D341Med (cell line): ENCODE measurements around the gene PRR18.
A peak's percentile ranks its signal among the peaks of the same experiment; 100 is the strongest.

Experiments
- DNase-seq: peaks from one replicate; pipeline ENCODE4 v3.0.0; 2012; ENCODE audit warnings: low spot score

The PRR18 gene

GRCh38 chr6:166333172-166333995 lies 25.2 kb upstream of the PRR18 start:
- no peak for DNase-seq

DNA sequence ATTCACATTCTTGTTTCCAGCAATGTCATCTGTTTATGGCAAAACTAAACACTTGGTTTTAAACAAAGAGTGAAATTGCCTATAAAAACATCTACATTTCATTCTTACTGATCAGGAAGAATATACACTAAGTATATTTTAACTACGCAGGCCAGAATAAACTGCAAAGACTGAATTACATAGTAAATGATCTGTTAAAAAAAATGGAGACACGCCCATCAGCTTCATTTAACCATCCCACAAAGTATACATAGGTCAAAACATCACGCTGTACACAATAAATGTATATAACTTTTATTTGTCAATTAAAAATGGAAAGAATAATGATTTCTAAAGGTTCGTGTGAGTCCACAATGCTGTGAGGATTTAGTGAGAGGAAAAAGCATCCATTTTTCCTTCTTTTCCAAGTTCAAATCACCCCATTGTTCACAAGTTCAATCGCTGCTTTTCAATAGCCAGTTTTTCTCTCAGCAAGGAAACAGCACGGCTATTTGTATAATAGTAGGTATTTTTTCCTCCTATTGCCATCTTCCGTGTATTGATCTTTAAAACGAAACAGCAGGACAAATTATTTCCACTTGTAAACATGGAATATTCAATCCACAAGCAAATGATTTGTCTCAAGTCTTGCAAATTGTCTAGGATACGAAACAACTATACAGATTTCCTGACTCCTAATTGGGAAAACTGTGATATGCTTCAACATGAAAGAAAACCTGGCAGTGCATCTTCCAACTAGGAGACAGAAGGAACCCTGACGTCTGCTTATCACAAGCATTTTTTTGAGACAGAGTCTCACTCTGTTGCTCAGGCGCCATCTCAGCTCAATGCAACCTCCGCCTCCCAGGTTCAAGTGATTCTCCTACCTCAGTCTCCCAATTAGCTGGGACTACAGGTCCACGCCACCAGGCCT lies 23.6 kb upstream of the PRR18 start:
- no peak for DNase-seq

GRCh38 chr6:166330612-166331011 lies 22.4 kb upstream of the PRR18 start:
- no peak for DNase-seq

DNA sequence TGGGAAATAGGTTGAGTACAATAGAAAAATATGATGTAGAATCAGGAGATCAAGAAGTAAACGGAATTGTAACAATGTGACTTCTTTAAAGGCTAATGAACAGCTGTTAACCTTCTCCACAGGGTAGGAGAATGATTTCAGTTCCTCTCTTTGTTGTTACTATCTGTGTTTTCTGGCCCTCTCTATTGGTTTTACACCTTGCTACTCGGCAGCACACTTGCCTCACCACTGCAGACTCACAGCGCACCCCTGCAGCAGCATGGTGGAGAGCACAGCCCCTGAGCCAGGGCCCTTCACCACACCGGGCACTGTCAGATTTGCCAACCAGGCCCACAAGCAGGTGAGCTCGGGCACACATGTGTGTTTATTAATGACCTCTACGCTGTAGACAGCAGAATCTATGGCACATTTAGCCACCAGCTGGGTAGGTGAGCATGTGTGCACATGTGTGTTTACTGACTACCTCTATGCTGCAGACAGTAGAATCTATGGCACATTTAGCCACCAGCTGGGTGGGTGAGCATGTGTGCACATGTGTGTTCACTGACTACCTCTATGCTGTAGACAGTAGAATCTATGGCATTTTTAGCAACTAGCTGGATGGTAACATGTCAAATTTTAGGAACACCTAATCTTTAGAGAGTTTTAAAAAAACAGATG lies 17.3 kb upstream of the PRR18 start:
- DNase-seq: no peak

GRCh38 chr6:166323395-166323794 lies 15.2 kb upstream of the PRR18 start:
- no peak for DNase-seq

DNA sequence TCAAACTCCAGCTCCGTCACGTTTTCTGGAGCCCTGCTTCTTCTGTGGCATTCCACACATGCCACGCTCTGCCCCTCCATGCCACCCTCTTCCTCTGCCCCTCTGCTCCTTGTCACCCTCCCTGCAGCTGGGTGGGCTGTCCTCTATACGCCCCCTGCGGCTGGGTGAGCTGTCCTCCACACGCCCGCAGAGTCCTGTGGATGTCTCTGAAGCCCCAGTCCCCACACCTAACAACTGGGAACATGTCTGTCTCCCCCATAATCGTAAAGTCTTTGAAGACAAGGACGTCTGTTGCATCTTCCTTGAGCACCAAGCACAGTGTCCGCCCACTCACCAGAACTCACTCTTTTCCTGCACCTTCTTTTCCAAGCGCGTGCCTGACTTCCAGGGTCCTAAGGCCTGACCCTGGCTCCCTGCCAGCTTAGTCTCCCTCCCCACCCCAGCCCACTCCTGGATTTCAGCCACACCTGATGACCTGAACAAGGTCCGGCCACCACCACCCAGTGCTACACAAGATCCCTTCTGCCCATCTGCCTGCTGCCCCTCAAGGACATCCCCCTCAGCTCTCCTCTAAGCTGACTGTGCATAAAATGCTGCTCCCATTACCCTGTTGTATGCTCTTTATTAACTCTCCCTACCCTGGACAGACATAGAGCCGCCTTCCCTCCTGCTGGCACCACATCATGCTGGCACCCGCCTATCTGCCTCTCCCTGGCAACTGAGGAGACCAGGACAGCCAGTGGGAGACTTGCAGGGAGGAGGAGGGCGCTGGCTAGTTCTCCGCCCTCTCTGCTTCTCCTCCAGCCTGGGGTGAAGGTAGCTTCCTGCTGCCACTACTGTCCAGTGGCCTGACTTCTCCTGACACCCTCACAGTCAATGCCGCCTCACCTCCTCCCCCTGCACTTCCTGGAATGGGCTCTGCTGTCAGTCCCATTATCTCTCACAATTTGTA lies 10.7 kb upstream of the PRR18 start:
- DNase-seq: no peak

DNA sequence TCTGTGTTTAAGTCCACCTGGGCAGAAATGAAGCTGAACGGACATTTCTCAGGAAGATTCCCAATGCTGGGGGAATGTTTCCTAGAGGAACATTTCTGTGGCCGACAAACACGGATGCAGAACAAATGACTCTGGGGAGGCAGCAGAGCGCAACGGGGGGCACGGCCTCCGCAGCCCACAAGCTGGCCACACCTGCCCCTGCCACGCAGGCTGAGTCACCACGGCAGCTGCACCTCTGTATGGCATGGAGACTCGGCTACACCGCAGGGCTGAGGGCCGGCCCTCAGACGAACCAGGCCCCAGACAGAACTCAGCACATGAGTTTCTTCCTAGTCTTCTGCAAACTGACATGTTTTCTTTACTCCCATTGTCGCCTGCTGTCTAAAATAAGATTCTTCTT lies 10.0 kb upstream of the PRR18 start:
- DNase-seq: no peak

DNA sequence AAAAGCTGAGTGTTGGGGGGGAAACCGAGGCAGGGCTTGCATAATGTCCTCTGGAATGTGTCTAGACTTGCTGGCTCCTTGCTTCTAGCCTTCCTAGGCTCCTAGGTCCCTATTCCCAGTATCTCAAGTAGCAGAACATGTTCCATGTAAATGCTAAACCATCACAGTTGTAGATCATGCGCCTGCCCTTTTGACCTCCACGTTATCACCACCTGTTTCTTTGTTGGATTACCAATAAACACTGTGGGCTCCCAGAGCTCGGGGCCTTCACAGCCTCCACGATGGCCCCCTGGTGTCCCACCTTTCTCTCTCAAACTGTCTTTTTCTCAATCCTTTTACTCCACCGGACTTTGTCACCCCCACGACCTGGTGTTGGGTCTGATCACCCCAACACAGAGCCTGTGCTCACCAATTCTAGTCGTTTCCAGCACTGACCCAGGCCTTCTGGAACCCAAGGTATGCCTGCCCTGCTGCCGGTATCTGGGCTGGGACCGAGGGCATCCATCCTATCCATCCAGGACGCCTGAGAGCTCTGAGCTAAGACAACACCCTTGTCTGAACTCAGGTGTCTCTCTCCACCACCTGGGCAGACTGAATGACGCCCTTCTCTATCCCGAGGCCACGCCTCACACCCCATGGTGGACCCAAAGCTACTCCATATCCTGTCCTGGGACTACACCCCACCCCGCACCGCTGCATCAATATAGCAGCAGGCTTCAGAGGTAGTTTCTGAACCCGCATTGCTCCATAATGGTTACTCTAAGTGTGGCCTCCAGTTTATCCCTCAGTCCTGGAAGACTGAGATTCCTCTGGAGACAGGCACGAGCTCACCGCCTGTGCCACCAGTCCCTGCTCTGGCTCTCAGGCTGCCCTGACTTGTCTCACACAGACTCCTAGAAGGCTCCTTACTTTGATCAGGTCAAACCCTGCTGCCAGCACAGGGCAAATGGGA lies 9.3 kb upstream of the PRR18 start:
- DNase-seq: no peak

DNA sequence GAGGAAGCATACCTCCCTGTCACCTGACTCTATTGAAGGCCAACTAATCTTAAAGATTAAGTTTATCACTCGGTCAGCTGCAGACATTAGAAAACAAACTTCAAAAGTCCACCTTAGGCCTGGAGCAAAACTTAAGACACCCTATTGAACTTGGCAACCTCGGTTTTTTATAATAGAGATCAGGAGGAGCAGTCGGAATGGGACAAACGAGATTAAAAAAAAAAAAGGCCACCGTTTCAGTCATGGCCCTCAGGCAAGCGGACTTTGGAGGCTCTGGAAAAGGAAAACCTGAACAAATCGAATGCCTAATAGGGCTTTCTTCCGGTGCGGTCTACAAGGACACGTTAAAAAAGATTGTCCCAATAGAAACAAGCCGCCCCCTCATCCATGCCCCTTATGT lies 7.2 kb upstream of the PRR18 start:
- DNase-seq: no peak

DNA sequence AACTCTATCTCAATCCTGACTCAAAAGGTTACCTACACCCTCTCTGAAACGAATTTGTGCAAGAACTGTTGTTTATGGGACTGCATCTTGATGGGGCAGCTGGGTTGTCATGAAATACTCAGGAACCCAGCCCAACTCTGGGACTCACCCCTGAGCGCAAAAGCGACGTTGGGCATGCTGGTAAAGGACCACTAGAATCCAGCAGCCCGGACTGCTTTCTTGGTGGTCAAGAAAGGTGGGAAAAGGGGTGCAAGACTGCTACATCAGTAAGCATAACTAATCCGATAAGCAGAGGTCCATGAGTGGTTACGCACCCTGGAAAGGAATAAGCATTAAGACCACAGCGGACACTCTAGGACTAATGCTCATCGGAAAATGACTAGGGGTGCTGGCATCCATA lies 6.3 kb upstream of the PRR18 start:
- no peak for DNase-seq

- peak; percentile 84 for DNase-seq
Measured at GRCh38 chr6:166313255-166314070, 5.3 kb upstream of the PRR18 start.

GRCh38 chr6:166312832-166313231 lies 4.6 kb upstream of the PRR18 start:
- no peak for DNase-seq

- DNase-seq: no peak
Measured at GRCh38 chr6:166310634-166311033, 2.4 kb upstream of the PRR18 start.

GRCh38 chr6:166309977-166310376 lies 1.8 kb upstream of the PRR18 start:
- DNase-seq: no peak

GRCh38 chr6:166308769-166309589 lies 787 bp upstream of the PRR18 start:
- no peak for DNase-seq

DNA sequence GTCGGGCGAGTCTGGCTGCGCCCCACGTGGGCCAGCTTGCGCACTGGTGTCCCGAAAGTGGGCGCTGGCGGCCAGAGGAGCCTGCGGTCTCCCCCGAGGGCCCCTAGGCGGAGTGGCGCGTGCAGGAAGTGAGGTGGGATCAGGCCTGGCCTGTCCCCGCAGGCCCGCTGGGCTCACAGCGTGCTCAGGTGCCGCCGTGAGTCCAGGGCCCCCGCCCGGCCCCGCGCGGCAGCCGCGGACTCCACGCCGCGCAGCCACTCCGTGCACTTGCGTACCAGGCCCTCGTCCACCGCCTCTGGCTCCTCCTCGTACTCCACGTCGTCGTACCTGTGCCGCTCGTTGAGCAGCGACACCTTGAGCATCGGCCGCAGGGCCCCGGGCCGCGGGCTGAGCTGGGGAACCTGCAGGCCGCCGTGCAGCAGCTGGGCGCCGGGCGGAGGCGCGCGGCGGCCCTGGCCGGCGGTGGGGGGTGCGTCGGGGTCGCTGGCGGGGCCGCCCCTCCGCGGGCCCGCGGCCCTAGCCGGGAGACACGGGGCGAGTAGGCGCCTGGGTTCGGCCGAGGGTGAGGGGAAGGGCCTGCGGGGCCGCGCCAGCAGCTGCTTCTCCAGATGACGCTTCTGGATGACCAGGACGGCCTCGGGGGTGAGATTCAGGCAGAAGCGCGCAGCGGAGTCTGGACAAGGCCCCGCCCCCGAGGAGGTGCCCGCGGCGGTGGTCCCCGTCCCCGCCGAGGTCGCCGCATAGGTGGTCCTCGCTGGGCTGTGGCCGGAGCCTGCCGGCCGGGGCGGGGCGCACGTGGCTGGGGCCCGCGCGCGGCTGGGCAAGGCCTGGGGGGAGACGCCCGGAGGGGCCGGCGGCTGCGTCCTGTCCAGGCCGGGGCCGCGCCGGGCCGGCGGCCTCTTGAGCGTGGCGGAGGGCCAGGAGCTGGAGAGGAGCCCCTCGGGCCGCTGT lies 835 bp downstream of the PRR18 start:
- DNase-seq: peak; percentile 59

GRCh38 chr6:166306378-166307081 lies 1.7 kb downstream of the PRR18 start:
- no peak for DNase-seq
